Measurements from ENCODE around the gene STK32A.

STK32A gene

DNA sequence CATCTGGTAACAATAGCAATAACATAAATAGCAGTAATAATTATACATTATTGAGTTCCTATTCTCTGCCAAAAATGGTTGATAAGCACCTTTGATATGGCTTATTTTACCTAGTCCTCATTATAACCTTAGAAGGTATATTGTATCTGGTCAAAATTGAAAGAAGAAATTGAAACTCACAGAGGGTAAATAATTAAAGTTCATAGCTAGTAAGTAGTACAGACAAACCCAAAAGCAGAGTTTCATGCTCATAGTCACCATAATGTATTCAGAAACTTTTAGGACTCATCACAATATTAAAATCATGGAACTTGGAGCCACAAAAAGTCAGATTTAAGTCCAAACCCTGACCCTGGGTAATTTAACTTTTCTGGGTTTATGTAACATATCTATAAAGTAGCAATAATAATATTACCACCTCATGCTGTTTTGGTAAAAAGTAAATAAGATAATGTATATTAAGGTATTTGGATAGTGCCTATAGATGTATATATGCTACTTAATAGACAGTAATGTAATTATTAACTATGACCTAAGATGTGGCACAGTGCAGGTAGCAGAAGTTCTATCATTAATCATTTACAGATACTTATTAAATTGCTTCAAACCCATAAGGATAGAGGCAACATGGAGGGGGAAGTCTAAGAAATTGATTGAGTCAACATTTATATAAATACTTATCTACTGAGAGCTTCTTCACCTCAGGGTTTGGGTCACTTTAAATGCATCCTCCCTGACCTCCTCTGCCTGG, 32.4 kb downstream of the STK32A start:
- no peak for DNase-seq

- DNase-seq: no peak
These were observed 41.7 kb downstream of the STK32A start for GRCh38 chr5:147276497-147276896.

DNA sequence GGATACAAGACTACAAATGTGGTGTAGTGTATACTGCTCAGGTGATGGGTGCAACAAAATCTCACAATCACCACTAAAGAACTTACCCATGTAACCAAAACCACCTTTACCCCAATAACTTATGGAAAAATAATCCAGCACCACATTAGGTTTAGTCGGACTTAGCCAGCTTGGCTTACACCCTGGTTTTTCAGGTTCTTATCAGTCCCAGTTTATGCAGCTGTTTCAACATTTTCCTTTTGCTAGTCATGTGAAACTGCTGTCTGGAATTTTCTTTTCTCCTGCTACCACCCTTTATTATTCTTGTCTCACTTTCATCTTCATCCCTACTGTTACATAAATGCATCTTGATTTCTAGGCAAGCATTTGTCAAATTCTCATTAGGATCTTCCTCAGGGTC, 51.5 kb downstream of the STK32A start:
- DNase-seq: no peak

DNA sequence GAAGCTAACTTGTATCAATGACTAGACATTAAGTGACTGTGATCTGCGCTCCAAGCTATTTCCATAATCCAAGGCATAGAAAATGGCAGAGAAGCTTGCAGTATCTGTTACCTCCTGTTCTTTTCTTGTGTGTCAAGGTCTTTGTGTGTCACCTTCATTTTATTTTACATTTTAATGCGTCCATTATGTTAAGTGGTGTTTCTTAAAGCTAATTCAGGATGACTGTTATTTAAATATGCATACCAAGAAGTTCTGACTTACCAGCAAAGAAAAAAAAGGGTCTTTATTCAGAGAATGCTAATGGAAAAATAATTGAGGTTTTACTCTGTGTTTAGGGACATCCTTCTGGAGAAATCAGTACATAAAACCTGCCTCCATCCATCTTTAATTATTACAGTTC, 52.3 kb downstream of the STK32A start:
- no peak for DNase-seq

DNA sequence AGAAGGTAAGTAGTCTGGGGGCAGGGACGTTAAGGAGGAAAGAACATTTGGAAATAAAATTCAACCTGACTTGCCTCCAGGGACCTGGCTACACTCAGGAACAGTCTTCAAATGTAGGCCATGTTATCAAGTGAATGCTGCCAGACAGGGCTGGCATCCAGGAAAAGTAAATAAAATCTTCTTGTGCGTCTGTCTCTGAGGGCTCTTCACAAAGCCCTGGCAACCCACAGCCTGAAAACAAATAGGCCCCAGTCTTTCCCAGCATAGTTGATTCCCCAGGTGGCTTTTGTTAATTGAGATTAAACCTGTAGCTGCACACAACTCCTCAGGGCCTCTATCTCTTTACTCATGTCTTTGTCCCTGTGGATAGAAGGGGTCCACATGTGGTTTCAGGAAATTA, 55.4 kb downstream of the STK32A start:
- no peak for DNase-seq

DNA sequence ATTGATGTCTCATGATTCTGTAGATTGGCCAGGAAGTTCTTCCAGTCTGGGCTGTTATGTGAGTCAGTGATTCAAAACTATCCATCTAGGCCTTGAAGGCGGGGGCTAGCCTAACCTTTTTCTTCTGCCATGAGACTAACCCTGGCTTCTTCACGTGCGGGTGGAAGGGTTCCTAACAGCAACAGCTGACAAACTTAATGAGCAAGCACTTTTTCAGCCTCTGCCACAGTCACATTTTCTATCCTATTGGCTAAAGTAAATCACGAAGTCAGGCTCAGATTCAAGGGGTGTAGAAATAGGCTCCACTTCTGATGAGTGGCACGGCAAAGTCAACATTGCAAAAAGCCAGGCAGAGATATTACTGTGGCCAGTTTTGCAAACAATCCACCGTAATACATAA, 68.4 kb downstream of the STK32A start:
- no peak for DNase-seq

DNA sequence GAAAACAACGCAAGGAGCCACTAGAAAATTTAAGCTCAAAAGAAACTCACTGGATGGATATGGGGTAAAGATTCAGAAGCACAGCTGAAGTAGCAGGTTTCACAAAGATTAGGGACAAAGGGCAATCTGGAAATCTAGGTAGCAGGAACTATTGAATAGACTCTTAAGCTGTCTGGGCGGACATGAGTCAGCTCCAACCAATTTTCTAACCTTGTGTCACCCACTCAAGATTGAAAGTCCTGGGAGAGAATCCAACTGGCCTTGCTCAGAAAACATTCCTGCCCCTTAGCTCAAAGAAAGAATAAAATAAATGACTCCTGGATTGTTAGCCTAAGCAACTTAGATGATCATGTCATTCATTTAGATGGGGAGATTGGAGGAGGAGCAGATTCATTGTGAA, 69.2 kb downstream of the STK32A start:
- no peak for DNase-seq

- DNase-seq: no peak
These were observed 70.3 kb downstream of the STK32A start for GRCh38 chr5:147305147-147305546.

DNA sequence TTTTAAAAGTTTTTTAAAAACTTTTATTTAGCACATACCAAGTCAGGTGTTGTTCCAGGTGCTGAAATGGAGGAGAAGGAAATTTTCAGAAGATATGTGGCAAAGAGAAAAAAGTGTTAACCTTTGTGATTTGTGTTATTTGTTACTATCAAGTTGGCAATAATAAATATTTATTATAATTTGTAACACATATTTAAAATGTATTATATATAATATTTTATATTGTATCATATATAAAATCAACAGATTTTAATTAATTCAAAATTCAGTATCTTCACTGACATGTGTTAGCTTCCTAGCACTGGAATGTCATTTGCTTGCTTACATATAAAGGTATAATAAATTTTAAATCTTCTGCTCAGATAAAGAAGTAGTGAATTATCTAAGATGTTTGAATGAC, 71.5 kb downstream of the STK32A start:
- DNase-seq: no peak

GRCh38 chr5:147307170-147307569, 72.3 kb downstream of the STK32A start:
- no peak for DNase-seq

GRCh38 chr5:147309621-147310020, 74.8 kb downstream of the STK32A start:
- no peak for DNase-seq

GRCh38 chr5:147310059-147310704, 75.4 kb downstream of the STK32A start:
- DNase-seq: no peak

GRCh38 chr5:147317978-147318684, 83.3 kb downstream of the STK32A start:
- DNase-seq: no peak

DNA sequence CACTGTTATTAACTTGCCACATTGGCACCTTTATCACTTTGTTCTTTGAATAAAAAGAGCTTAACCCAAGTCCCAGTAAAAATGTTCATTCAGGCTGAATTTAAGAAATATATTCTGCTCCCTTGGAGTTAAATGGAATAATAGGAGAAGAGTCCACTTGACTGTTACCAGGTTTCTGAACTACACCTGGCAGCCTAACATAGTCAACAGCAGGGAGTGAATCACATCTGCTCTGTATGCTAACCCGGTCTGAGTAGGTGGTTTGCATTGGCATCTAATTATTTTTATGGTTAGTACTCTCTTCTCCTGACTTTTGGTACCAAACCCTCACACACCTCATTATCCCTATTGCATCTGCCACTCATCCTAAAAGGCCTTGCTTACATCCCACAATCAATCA, 86.7 kb downstream of the STK32A start:
- DNase-seq: no peak

DNA sequence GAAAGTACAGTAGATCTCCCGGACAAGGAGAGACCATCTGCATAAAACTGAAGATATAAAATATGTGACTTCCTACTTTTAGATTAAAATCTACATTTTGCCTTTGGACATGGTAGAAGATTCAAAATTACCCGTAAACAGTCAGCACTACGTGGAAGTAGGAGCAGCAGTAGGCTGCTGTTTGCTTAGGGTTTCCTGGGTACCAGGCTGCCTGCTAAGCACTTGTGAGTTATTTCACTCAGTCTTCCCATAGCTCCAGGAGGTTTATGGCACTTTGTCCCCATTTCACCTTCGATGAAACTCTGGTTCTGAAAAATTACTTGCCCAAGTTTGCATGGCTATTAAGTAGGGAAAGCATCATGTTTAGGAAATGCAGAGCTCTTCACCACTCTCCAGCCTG, 92.6 kb downstream of the STK32A start:
- DNase-seq: no peak

DNA sequence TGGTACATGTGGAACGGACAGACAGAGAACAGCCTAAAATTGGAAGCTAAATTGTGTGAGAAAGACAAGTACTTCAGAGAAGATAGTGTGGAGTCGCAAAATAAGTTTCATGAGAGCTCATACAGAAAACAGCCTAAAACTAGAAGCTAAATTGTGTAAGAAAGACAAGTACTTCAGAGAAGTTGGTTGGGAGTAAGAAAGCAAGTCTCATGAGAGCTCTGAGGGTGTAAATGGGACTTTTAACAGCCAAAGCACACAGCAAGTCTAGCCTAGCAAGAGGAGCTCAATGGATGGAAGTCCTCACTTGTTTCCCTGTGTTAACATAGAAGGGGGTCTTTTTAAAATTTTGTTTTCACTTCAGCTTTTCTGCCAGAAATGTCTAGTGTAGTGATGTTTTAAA, 93.1 kb downstream of the STK32A start:
- DNase-seq: no peak

DNA sequence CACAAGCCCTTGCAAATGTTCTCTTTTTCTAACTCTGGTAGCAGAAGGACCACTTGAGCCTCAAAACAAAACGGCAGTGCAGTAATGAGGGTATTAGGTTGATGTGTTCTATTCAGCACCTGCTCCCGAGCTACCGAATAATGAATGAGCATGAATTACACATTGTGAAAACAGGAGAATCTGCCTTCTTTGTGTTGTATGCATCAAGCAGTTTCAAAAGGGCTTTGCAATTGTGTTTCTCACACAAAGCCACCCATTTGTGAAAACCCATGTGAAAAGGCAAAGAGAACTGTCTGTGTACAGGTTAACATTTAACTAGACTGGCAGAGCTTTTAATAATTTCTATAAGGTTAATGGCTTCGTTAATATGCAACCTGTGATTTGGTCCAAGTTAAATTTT, 97.8 kb downstream of the STK32A start:
- DNase-seq: no peak

GRCh38 chr5:147336876-147337275, 102.0 kb downstream of the STK32A start:
- DNase-seq: no peak

GRCh38 chr5:147339313-147339712, 104.5 kb downstream of the STK32A start:
- no peak for DNase-seq

- no peak for DNase-seq
These were observed 106.1 kb downstream of the STK32A start for GRCh38 chr5:147340941-147341340.

GRCh38 chr5:147341345-147341744, 106.5 kb downstream of the STK32A start:
- DNase-seq: no peak

DNA sequence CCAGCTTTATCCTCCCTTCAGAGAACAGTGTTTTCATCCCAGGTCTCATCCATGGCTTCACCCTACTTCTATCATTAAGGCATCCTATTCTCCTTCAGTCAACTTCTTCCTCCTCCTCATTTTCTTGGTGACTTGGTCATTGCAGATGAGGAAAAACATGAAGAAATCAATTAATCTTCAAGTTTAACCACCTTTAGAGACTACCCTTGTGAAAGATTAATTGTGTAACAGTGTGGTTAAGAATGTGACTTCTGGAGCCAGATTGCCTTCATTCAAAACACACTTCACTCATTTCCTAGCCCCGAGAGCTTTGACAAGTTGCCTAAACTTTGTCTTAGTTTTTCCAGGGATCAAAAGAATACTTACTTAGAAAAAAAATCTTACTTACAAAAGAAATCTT, 110.0 kb downstream of the STK32A start:
- DNase-seq: no peak

- DNase-seq: no peak
These were observed 111.3 kb downstream of the STK32A start for GRCh38 chr5:147346006-147346561.

- DNase-seq: no peak
These were observed 113.2 kb downstream of the STK32A start for GRCh38 chr5:147348046-147348445.

All from activated T-cell treated with anti-CD3 and anti-CD28 coated beads, Interleukin-2, amount 50 U/mL, for 48 hours (primary cell).